Measurements from ENCODE around the gene CDH1.
"Not testable (repeated sequence)": the region's sequence is repeated elsewhere in the genome, so short reads cannot be mapped to it uniquely, and the experiment has no call there.

CDH1 gene
- total RNA-seq = 0 to 0.67 (median 0.33) reads per million in 3 experiments

DNA sequence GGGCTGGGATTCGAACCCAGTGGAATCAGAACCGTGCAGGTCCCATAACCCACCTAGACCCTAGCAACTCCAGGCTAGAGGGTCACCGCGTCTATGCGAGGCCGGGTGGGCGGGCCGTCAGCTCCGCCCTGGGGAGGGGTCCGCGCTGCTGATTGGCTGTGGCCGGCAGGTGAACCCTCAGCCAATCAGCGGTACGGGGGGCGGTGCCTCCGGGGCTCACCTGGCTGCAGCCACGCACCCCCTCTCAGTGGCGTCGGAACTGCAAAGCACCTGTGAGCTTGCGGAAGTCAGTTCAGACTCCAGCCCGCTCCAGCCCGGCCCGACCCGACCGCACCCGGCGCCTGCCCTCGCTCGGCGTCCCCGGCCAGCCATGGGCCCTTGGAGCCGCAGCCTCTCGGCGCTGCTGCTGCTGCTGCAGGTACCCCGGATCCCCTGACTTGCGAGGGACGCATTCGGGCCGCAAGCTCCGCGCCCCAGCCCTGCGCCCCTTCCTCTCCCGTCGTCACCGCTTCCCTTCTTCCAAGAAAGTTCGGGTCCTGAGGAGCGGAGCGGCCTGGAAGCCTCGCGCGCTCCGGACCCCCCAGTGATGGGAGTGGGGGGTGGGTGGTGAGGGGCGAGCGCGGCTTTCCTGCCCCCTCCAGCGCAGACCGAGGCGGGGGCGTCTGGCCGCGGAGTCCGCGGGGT, at the start of gene CDH1:
Gene CDH1, plus strand, starts transcription at position 247 of the 684 bp plus-strand sequence. Its CDS starts 124 bp downstream, at position 371.
- no peak for DNase-seq

DNA sequence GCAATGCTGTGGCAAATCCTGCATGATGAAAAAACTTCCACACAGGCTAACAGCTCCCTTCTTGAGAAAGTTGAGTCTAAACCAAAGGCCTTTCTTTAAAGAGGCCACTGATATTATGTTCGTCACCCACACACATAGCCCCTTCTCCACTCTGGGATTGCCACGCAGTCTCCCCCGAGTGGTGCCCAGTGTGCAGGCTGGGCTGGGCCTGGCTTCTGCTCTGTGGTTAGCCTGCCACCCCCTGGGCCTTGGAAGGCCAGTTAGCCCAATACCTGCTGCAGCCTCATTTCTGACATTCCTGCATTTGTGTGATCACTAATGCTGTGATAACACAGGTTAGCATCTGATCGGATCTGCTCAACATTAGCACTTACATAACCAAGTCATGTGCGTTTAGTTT, 47.2 kb upstream of the CDH1 start:
- DNase-seq = no peak

DNA sequence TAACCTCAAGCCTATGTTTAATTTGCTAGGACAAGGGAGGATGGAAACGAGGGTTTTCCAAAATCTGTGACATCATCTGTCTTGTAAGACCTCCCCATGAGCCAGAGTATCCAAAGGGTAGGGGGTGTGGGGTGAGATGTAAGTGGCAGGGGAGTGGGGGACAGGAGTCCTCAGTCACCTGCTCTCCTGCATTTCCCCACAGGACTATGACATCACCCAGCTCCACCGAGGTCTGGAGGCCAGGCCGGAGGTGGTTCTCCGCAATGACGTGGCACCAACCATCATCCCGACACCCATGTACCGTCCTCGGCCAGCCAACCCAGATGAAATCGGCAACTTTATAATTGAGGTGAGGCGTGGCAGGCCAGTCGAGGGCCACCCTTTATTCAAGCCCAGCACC, 41.5 kb upstream of the CDH1 start:
- DNase-seq = no peak

- no peak for DNase-seq
These were observed 40.6 kb upstream of the CDH1 start for GRCh38 chr16:68696514-68696913.

GRCh38 chr16:68698091-68698490, 39.0 kb upstream of the CDH1 start:
- DNase-seq = no peak

- DNase-seq = no peak
These were observed 37.0 kb upstream of the CDH1 start for GRCh38 chr16:68700120-68700519.

GRCh38 chr16:68700831-68701230, 36.3 kb upstream of the CDH1 start:
- no peak for DNase-seq

GRCh38 chr16:68704232-68704867, 32.7 kb upstream of the CDH1 start:
- peak; percentile 11 for DNase-seq

DNA sequence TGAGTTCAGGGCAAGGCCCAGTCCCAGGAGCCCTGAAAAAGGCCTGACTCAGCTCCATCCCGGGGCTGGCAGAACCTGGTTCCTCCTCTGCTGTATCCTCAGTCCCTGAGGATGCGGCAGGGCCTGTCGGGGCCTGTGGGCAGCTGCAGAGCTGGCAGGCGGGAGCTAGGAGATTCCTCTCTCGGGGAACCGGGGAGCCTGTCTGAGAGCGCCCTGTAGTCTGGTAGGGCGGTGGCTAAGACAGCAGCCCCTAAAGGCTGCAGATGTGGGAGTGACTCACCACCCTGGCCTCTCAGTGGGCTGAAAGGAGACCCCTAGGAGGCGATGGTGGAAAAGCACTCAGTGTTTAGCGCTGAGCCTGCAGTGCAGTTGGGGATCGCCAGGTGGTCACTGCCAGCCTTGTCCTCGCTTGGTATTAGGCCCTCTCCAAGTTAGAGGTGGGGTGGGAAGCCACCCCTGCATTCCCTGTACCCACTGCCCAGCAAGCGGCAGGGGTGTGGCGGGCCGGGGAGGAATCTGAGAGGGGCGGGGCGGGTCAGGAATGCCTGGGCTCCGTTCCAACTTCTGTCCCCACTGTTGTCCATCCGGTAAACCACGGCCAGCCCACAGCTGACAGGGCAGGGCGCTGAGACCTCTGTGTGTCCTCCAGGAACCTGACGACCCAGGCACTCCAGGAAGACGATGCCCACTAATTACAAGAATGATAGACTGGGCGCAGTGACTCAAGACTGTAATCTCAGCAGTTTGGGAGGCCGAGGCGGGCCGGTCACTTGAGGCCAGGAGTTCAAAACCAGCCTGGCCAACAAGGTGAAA, 29.5 kb upstream of the CDH1 start:
- DNase-seq = no peak

- no peak for DNase-seq
These were observed 26.9 kb upstream of the CDH1 start for GRCh38 chr16:68710211-68710610.

DNA sequence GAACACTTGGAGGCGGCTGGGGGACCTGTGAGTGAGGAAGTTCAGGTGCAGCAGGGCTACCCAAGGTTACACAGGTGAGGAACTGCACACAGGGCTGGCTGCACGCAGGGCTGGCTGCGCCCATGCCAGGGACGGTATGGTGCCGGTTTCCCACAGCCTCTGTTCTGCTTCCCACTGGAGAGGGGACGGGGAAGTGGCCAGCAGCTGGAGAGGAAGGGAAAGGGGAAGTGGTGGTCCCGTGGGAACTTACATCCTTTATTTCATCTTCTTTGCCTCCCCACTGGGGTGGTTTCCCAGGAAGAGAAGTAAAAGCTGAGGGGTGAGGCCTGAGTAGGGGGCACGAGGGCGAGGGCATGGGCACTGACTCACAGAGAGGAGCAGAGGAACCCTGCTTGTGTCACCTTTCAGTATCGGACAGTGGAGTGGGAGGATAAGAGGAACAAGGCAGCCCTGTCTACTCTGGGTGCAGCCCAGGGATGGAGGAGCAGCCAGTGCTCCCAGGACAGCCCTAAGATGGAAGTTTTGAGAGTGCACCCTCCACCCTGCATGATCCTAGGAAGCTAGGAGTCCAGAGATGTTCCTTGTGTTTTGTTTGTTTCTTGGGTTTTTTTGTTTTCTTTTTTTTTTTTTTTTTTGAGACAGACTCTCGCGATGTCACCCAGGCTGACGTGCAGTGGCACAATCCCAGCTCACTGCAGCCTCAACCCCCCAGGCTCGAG, 25.5 kb upstream of the CDH1 start:
- no peak for DNase-seq

DNA sequence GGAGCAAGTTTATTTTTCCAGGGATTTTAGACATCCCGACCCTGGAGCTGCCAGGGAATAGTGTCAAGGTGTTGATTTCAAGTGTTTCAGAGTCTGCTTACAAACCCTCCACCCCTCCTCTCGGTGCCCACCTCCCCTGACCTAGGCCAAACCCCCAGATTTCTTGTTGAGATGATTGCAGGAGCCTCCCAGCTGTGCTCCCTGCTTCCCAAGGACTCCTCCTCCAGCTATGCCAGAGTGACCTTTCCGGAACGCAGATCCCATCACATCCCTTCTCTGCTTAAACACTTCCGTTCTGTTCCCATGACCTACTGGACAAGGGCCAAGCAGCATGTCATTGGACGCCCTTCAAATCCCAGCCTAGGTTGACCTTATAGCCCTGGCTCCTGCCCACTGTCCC, 23.7 kb upstream of the CDH1 start:
- DNase-seq = no peak

- DNase-seq = no peak
These were observed 21.6 kb upstream of the CDH1 start for GRCh38 chr16:68715471-68715870.

DNA sequence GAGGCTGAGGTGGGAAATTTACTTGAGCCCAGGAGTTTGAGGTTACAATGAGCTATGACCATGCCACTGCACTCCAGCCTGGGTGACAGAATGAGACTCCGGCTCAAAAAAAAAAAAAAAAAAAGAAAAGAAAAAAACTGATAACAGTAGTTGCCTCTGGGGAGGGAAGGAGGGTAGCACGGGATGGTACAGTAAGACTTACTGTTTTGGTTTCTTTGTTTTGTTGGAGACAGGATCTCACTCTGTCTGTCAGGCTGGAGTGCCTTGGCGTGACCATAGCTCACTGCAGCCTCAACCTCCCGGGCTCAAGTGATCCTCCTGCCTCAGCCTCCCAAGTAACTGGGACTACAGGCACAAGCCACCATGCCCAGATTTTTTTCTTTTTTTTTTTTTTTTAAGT, 20.6 kb upstream of the CDH1 start:
- not testable (repeated sequence) for DNase-seq

- DNase-seq = no peak
These were observed 19.4 kb upstream of the CDH1 start for GRCh38 chr16:68717684-68718083.

DNA sequence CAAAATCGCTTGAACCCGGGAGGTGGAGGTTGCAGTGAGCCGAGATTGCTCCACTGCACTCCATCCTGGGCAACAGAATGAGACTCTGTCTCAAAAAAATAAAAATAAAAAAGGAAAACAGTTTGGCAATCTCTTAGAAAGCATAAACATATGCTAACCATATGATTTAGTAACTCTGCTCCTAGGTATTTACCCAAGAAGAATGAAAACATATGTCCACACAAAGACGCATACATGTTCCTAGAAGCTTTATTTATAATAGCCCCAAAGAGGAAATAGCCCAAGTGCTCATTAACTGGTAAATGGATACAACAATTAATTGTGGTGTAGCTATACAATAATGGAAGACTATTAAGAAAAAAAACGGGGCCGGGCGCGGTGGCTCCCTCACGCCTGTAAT, 18.5 kb upstream of the CDH1 start:
- no peak for DNase-seq

DNA sequence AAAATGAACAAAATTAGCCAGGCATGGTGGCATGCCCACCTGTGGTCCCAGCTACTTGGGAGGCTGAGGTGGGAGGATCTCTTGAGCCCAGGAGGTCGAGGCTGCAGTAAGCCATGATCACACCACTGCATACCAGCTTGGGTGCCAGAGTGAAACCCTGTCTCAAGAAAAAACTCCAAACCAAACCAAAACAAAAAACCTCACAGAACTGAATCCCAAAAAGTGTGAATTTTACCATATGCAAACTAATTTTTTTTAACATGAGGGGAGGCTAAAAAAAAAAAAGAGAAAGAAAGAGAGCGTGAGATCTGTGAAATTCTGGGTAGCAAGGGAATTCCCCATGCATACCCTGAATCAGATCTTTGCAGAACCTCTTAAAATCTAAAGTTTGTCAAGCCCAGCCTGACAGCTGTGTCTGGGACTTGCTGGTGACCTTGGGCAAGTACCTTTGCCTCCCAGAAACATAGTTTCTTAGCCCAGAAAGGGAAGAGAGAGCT, 17.1 kb upstream of the CDH1 start:
- no peak for DNase-seq

- DNase-seq = no peak
These were observed 14.7 kb upstream of the CDH1 start for GRCh38 chr16:68722119-68723024.

GRCh38 chr16:68724797-68725196, 12.3 kb upstream of the CDH1 start:
- no peak for DNase-seq

DNA sequence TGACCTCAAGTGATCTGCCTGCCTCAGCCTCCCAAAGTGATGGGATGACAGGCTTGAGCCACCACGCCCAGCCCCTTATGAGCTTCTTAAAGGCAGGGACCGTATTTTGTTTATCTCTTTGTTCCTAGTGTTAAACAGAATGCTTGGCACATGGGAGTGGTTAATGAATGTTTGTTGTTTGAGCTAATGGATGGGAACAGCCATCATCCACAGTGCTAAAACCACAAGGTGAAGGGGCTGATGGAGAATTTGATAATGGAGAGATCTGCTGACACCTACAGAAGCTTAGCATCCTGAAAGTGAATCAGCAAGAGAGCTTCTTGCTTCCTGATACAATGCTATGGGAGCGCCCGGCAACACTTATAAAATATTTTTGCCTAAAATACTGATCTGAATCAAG, 8.6 kb upstream of the CDH1 start:
- DNase-seq = no peak

GRCh38 chr16:68731637-68732036, 5.5 kb upstream of the CDH1 start:
- DNase-seq = no peak
